Activated CD8-positive, alpha-beta T cell treated with anti-CD3 and anti-CD28 coated beads, Interleukin-2, amount 10 ng/mL, durations not matched to agents 7 days and 5 days (primary cell): ENCODE results near the gene CDYL. TPM values are rescaled to one million over a fixed set of nuclear protein-coding genes. Genes with fewer than 3 reads are reported as not detected.
A peak's percentile ranks its signal among the peaks of the same experiment; 100 is the strongest.

Experiments used
- ATAC-seq: fragments of 150-1000 bp; cut with Tn5 transposase; one replicate; pipeline ENCODE4 v1.10.0; 2021; ENCODE audit warnings: moderate library complexity
- CTCF ChIA-PET: fragments of 350-600 bp; sonication (Branson Sonifier 250); formaldehyde crosslinking; loops from one replicate; lab custom pipeline; 2021; ENCODE audit warnings: antibody characterized with exemption; lab: Charles Lee
- POLR2A ChIA-PET: fragments of 350-600 bp; sonication (Branson Sonifier 250); formaldehyde crosslinking; loops from one replicate; lab custom pipeline; 2021; ENCODE audit warnings: antibody characterized with exemption; lab: Charles Lee
- DNase-seq: peaks from one replicate; pipeline ENCODE4 v3.0.0-alpha.2; 2020
- H3K27ac Mint-ChIP-seq: one replicate; pipeline ENCODE4 v1.8.0; 2021; ENCODE audit warnings: mild to moderate bottlenecking, mixed read lengths
- H3K27me3 Mint-ChIP-seq: one replicate; pipeline ENCODE4 v1.8.0; 2021; ENCODE audit warnings: low read depth, mixed read lengths
- H3K36me3 Mint-ChIP-seq: one replicate; pipeline ENCODE4 v1.8.0; 2021; ENCODE audit warnings: low read depth, mixed read lengths
- H3K4me1 Mint-ChIP-seq: one replicate; pipeline ENCODE4 v1.8.0; 2021; ENCODE audit warnings: low read depth, mixed read lengths
- H3K4me3 Mint-ChIP-seq: one replicate; pipeline ENCODE4 v1.8.0; 2021; ENCODE audit warnings: mild to moderate bottlenecking, mixed read lengths
- H3K9me3 Mint-ChIP-seq: one replicate; pipeline ENCODE4 v1.8.0; 2022; ENCODE audit warnings: mixed read lengths; ENCODE audit not compliant: insufficient read depth
- total RNA-seq, 2 experiments: library from RNA; stranded (reverse); gene quantifications; one replicate each; pipeline ENCODE4 v1.2.3, GENCODE V29; 2021

Gene CDYL
- total RNA-seq, 2 experiments from 2014 or later = 32.5 to 36.3 TPM

- no peak for DNase-seq
- H3K27ac Mint-ChIP-seq = no peak overlapping the region
- no peaks in the 10 kb centered on the region for H3K9me3 Mint-ChIP-seq
- H3K4me1 Mint-ChIP-seq = peaks cover 19% of the 10 kb centered on the region
- peaks cover 2% of the 10 kb centered on the region for H3K36me3 Mint-ChIP-seq
- ChIA-PET POLR2A (interaction anchor here (0.6 to 1.0 kb wide), 2 partner anchors 14 to 222 kb away, joined by 3 read pairs; partner anchors contain the start of gene CDYL), CTCF (interaction anchor here (0.9 to 2.6 kb wide), 7 partner anchors 8 to 117 kb away, joined by 3 to 16 read pairs (median 4); partner anchors contain the start of gene CDYL)
- H3K4me3 Mint-ChIP-seq = no peak overlapping the region
- no peak for ATAC-seq
- no peaks in the 10 kb centered on the region for H3K27me3 Mint-ChIP-seq
Observed at GRCh38 chr6:4790158-4790899, 14.1 kb downstream of the CDYL start.

DNA sequence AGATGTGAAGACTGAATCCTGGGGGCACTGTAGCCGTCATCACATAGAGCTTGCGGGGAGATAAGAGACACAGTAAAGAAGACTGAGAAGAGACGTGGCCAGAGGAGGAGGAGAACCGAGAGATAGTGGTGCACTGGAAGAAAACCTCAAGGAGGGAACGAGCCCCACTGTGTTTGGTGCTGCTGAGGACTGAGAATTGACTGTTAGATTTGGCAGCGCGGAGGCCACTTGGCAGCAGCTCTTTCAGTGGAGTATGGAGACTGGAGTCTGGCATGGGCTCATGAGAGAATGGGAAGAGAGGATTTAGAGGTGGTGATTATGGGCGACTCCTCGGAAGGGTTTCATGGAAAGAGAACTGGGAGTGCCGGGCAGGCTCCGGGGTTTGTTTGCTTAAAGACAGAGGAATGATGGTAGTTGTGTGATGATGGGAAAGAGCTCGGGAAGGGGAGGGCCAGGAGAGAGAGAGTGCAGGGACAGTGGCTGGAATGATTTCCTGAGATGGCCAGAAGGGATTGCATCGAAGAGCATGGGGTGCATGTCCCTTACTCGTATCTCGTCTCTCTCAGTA is 18.0 kb downstream of the CDYL start:
- H3K9me3 Mint-ChIP-seq = no peaks in the 10 kb centered on the region
- H3K36me3 Mint-ChIP-seq = peaks cover 4% of the 10 kb centered on the region
- no peaks in the 10 kb centered on the region for H3K27me3 Mint-ChIP-seq
- ATAC-seq = no peak
- no peak overlapping the region for H3K27ac Mint-ChIP-seq
- ChIA-PET CTCF (no interaction called here), POLR2A (interaction anchor here (0.6 kb wide), 1 partner anchor 114 kb away, joined by 3 read pairs; no protein-coding TSS in a partner anchor)
- peaks cover 14% of the 10 kb centered on the region for H3K4me1 Mint-ChIP-seq
- no peak for DNase-seq
- H3K4me3 Mint-ChIP-seq = no peak overlapping the region

GRCh38 chr6:4797587-4797986 is 21.4 kb downstream of the CDYL start:
- POLR2A ChIA-PET = no interaction called here
- no peaks in the 10 kb centered on the region for H3K9me3 Mint-ChIP-seq
- CTCF ChIA-PET = no interaction called here
- peaks cover 6% of the 10 kb centered on the region for H3K36me3 Mint-ChIP-seq
- no peaks in the 10 kb centered on the region for H3K27me3 Mint-ChIP-seq
- H3K4me3 Mint-ChIP-seq = no peak overlapping the region
- DNase-seq (no peak), ATAC-seq (no peak)
- H3K4me1 Mint-ChIP-seq = peaks cover 21% of the 10 kb centered on the region
- H3K27ac Mint-ChIP-seq = no peak overlapping the region

GRCh38 chr6:4799912-4800311 is 23.7 kb downstream of the CDYL start:
- no peaks in the 10 kb centered on the region for H3K9me3 Mint-ChIP-seq
- no peak overlapping the region for H3K27ac Mint-ChIP-seq
- no peak for DNase-seq
- ChIA-PET CTCF (interaction anchor here (0.8 kb wide), 1 partner anchor 9 kb away, joined by 4 read pairs; no protein-coding TSS in a partner anchor), POLR2A (no interaction called here)
- peaks cover 31% of the 10 kb centered on the region for H3K4me1 Mint-ChIP-seq
- H3K27me3 Mint-ChIP-seq = no peaks in the 10 kb centered on the region
- H3K36me3 Mint-ChIP-seq = peaks cover 6% of the 10 kb centered on the region
- no peak for ATAC-seq
- H3K4me3 Mint-ChIP-seq = no peak overlapping the region

DNA sequence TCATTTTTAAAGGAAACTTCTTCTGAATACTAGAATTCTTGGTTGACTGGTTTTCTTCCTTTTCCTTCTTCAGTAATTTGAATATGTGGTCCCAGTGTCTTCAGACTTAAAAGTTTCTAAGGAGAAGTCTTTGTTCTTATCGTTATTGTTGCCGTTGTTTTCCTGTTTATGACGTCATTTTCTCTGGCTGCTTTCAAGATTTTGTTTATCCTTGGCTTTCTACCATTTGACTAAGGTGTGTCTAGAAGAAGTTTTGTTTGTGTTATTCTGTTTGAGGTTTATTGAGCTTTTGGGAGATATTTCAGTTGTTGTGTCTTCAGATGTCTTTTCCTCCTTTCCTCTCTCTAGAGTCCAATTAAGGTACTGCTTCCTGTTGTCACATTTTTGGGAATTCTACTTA is 24.5 kb downstream of the CDYL start:
- CTCF ChIA-PET = no interaction called here
- no peak for ATAC-seq
- H3K27ac Mint-ChIP-seq = no peak overlapping the region
- H3K4me1 Mint-ChIP-seq = peaks cover 32% of the 10 kb centered on the region
- POLR2A ChIA-PET = no interaction called here
- no peak overlapping the region for H3K4me3 Mint-ChIP-seq
- no peak for DNase-seq
- H3K36me3 Mint-ChIP-seq = peaks cover 6% of the 10 kb centered on the region
- no peaks in the 10 kb centered on the region for H3K27me3 Mint-ChIP-seq
- no peaks in the 10 kb centered on the region for H3K9me3 Mint-ChIP-seq

- H3K27ac Mint-ChIP-seq = no peak overlapping the region
- POLR2A ChIA-PET = interaction anchor here (0.6 kb wide), 1 partner anchor 53 kb away, joined by 3 read pairs; no protein-coding TSS in a partner anchor
- no peak overlapping the region for H3K4me3 Mint-ChIP-seq
- H3K27me3 Mint-ChIP-seq = no peaks in the 10 kb centered on the region
- no peak for DNase-seq
- peaks cover 6% of the 10 kb centered on the region for H3K36me3 Mint-ChIP-seq
- H3K4me1 Mint-ChIP-seq = peaks cover 38% of the 10 kb centered on the region
- CTCF ChIA-PET = interaction anchor here (0.7 to 1.8 kb wide), 3 partner anchors 11 to 372 kb away, joined by 3 to 9 read pairs (median 4); no protein-coding TSS in a partner anchor
- no peaks in the 10 kb centered on the region for H3K9me3 Mint-ChIP-seq
- peak; percentile 47 for ATAC-seq
Observed at GRCh38 chr6:4801491-4802110, 25.4 kb downstream of the CDYL start.

DNA sequence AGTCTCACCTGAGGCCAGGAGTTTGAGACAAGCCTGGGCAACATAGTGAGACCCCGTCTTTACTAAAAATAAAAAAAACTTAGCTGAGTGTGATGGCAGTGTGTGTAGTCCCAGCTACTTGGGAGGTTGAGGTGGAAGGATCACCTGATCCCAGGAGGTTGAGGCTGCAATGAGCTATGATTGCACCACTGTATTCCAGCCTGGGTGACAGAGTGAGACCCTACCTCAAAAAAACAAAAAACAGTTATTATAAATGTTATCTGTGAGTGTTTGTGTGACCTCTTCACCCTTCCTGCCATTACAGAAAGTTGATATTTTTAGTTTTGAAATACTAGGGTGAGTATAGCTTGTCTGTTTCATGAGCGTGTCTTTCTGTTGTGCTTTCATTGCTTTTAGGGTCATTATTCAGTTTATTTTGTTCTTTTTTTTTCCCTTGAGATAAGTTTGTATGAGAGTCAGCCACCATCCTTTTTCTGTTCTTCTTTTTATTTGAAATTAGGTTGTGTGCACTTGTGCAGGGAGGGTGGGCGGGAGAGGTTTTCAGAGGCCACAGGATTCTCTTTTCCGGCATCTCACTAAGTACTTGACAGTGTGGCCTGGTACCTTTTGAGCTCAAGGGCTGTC is 26.2 kb downstream of the CDYL start:
- Mint-ChIP-seq H3K4me1 (peaks cover 45% of the 10 kb centered on the region), H3K9me3 (no peaks in the 10 kb centered on the region), H3K36me3 (peaks cover 6% of the 10 kb centered on the region), H3K4me3 (no peak overlapping the region), H3K27me3 (no peaks in the 10 kb centered on the region), H3K27ac (no peak overlapping the region)
- ATAC-seq (no peak), DNase-seq (no peak)
- ChIA-PET POLR2A (interaction anchor here (0.6 kb wide), 1 partner anchor 52 kb away, joined by 3 read pairs; no protein-coding TSS in a partner anchor), CTCF (interaction anchor here (0.7 to 1.8 kb wide), 3 partner anchors 12 to 1267 kb away, joined by 3 to 9 read pairs (median 4); no protein-coding TSS in a partner anchor)

- CTCF ChIA-PET = no interaction called here
- Mint-ChIP-seq H3K27me3 (no peaks in the 10 kb centered on the region), H3K4me3 (no peak overlapping the region), H3K36me3 (peaks cover 7% of the 10 kb centered on the region), H3K9me3 (peaks cover 4% of the 10 kb centered on the region), H3K4me1 (peaks cover 47% of the 10 kb centered on the region), H3K27ac (no peak overlapping the region)
- no peak for ATAC-seq
- no peak for DNase-seq
- POLR2A ChIA-PET = no interaction called here
Observed at GRCh38 chr6:4803343-4803744, 27.1 kb downstream of the CDYL start.

DNA sequence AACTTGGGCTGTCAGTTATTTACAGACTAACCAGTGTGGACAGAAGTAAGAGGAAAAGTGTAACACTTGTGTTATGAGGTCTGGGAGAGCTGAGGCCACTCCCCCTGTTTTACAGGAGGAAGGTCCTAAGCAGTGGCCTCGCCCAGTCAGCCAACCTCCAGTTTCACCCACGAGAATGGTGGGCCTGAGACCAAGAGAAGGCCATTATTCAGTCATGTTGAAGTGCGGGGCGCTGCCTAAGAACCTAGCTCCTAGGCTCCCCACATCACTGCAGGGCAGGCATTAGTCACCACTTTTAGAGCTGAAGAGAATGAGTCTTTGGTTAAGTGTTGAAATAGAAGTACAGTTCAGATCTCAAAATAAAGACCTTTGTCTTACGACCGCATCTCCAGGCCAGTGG is 27.9 kb downstream of the CDYL start:
- DNase-seq = no peak
- peaks cover 10% of the 10 kb centered on the region for H3K36me3 Mint-ChIP-seq
- no peak overlapping the region for H3K4me3 Mint-ChIP-seq
- peaks cover 48% of the 10 kb centered on the region for H3K4me1 Mint-ChIP-seq
- ChIA-PET CTCF (no interaction called here), POLR2A (no interaction called here)
- no peak overlapping the region for H3K27ac Mint-ChIP-seq
- no peak for ATAC-seq
- no peaks in the 10 kb centered on the region for H3K27me3 Mint-ChIP-seq
- peaks cover 12% of the 10 kb centered on the region for H3K9me3 Mint-ChIP-seq

DNA sequence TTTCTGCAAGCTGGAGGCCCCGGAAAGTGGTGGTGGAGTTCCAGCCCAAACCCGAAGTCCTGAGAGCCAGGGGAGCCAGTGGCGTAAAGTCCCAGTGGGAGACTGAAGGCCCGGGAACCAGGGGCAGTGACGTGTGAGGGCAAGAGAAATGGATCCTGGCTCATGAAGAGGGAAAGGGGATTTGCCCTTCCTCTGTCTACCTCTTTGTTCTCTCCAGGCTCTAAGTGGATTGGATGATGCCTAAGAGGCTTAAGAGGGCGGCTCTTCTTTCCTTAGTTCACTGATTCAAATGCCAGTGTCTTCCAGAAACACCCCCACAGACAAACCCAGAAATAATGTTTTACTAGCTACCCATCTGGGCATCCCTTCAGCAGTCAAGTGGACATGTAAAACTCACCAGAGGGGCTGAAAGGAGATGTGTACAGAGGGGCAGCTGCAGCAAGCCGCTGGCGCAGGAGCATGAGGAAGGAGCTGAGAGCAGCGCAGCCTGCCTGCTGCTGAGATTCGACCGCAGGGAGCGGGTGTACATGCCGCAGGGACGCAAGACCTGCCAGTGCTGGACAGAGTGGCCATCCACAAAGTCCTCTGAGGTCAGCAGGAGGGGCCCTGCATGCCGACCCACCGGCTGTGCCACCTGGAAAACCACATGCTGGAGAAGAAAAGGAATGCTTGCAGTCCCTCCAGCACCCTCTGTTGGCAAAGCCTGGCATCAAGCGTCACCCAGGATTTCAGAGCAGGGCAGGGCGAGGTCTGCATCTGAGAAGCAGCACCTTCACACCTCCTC is 29.5 kb downstream of the CDYL start:
- Mint-ChIP-seq H3K4me1 (peaks cover 52% of the 10 kb centered on the region), H3K4me3 (no peak overlapping the region), H3K27me3 (no peaks in the 10 kb centered on the region), H3K36me3 (peaks cover 7% of the 10 kb centered on the region), H3K9me3 (peaks cover 12% of the 10 kb centered on the region), H3K27ac (no peak overlapping the region)
- CTCF ChIA-PET = no interaction called here
- POLR2A ChIA-PET = no interaction called here
- no peak for ATAC-seq
- DNase-seq = peak; percentile 32

DNA sequence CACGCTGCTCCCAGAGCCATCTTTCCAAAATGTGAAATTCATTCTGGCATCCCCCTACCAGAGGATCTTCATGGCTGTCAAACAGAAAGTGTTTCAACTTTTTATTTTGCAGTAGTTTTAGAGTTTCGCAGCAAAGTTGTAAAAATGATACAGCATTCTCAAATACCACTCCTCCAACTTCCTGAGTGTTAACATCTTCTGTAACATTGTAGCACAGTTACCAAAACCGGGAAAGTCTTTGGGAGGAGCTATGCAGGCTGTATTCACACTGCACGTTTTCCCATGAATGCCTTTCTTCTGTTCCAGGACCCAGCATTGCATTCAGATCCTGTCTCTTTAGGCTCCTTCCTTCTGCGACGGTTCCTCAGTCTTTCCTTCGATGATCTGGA is 30.1 kb downstream of the CDYL start:
- Mint-ChIP-seq H3K4me1 (peaks cover 48% of the 10 kb centered on the region), H3K27ac (no peak overlapping the region), H3K9me3 (peaks cover 12% of the 10 kb centered on the region), H3K27me3 (no peaks in the 10 kb centered on the region), H3K36me3 (peaks cover 7% of the 10 kb centered on the region), H3K4me3 (no peak overlapping the region)
- no peak for DNase-seq
- no peak for ATAC-seq
- ChIA-PET POLR2A (no interaction called here), CTCF (no interaction called here)
